ENCODE results near the gene UPK3A. TPM values are rescaled to one million over a fixed set of nuclear protein-coding genes. Genes with fewer than 3 reads are reported as not detected.

Gene UPK3A
- total and polyA plus RNA-seq, 2 of the 13 experiments (the other 11 are each of a cell fraction or from before 2014, with no cell fraction given): 10.5 to 13.8 TPM

GRCh38 chr22:45309422-45310227 lies 24.9 kb downstream of the UPK3A start, which contains the start of gene FAM118A (continued):
- TF ChIP-seq, protein P1, sequence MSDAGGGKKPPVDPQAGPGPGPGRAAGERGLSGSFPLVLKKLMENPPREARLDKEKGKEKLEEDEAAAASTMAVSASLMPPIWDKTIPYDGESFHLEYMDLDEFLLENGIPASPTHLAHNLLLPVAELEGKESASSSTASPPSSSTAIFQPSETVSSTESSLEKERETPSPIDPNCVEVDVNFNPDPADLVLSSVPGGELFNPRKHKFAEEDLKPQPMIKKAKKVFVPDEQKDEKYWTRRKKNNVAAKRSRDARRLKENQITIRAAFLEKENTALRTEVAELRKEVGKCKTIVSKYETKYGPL (CRISPR knock-in tag; IDR thresholded peaks at IDR 0.05): 0 out of 2 replicates have a peak, but pooled peaks have one; percentile 47
- TF ChIP-seq, protein P2, sequence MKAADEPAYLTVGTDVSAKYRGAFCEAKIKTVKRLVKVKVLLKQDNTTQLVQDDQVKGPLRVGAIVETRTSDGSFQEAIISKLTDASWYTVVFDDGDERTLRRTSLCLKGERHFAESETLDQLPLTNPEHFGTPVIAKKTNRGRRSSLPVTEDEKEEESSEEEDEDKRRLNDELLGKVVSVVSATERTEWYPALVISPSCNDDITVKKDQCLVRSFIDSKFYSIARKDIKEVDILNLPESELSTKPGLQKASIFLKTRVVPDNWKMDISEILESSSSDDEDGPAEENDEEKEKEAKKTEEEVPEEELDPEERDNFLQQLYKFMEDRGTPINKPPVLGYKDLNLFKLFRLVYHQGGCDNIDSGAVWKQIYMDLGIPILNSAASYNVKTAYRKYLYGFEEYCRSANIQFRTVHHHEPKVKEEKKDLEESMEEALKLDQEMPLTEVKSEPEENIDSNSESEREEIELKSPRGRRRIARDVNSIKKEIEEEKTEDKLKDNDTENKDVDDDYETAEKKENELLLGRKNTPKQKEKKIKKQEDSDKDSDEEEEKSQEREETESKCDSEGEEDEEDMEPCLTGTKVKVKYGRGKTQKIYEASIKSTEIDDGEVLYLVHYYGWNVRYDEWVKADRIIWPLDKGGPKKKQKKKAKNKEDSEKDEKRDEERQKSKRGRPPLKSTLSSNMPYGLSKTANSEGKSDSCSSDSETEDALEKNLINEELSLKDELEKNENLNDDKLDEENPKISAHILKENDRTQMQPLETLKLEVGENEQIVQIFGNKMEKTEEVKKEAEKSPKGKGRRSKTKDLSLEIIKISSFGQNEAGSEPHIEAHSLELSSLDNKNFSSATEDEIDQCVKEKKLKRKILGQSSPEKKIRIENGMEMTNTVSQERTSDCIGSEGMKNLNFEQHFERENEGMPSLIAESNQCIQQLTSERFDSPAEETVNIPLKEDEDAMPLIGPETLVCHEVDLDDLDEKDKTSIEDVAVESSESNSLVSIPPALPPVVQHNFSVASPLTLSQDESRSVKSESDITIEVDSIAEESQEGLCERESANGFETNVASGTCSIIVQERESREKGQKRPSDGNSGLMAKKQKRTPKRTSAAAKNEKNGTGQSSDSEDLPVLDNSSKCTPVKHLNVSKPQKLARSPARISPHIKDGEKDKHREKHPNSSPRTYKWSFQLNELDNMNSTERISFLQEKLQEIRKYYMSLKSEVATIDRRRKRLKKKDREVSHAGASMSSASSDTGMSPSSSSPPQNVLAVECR (CRISPR knock-in tag; IDR thresholded peaks at IDR 0.05; ENCODE audit: borderline replicate concordance): peak; percentile 87
- 0 out of 2 replicates have a peak, but pooled peaks have one; percentile 48 for TF ChIP-seq ZNF549 (CRISPR knock-in tag; IDR thresholded peaks at IDR 0.05)
- peak; percentile 53; the same call in 1 of the 2 replicates for TF ChIP-seq ZNF446 (CRISPR knock-in tag; IDR thresholded peaks at IDR 0.05)
- TF ChIP-seq ATF7-NPFF (CRISPR knock-in tag; IDR thresholded peaks at IDR 0.05; ENCODE audit: low read depth): peak; percentile 82; the same call in 1 of the 2 replicates
- no peak for TF ChIP-seq ZNF550 (CRISPR knock-in tag; IDR thresholded peaks at IDR 0.05; ENCODE audit: borderline replicate concordance)
- TF ChIP-seq, protein P3, sequence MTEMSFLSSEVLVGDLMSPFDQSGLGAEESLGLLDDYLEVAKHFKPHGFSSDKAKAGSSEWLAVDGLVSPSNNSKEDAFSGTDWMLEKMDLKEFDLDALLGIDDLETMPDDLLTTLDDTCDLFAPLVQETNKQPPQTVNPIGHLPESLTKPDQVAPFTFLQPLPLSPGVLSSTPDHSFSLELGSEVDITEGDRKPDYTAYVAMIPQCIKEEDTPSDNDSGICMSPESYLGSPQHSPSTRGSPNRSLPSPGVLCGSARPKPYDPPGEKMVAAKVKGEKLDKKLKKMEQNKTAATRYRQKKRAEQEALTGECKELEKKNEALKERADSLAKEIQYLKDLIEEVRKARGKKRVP (CRISPR knock-in tag; IDR thresholded peaks at IDR 0.05): peak in 1 of 2 experiments; percentile 64; a peak in 1 of 4 replicates
- TF ChIP-seq, protein P4, sequence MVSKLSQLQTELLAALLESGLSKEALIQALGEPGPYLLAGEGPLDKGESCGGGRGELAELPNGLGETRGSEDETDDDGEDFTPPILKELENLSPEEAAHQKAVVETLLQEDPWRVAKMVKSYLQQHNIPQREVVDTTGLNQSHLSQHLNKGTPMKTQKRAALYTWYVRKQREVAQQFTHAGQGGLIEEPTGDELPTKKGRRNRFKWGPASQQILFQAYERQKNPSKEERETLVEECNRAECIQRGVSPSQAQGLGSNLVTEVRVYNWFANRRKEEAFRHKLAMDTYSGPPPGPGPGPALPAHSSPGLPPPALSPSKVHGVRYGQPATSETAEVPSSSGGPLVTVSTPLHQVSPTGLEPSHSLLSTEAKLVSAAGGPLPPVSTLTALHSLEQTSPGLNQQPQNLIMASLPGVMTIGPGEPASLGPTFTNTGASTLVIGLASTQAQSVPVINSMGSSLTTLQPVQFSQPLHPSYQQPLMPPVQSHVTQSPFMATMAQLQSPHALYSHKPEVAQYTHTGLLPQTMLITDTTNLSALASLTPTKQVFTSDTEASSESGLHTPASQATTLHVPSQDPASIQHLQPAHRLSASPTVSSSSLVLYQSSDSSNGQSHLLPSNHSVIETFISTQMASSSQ (IDR thresholded peaks at IDR 0.05; ENCODE audit: low read depth): no peak
- TF ChIP-seq, protein P4 (CRISPR knock-in tag; IDR thresholded peaks at IDR 0.05; ENCODE audit: borderline replicate concordance): peak; percentile 30; the same call in 1 of the 2 replicates
- peak; percentile 76; the same call in 1 of the 2 replicates for TF ChIP-seq ZNF670 (CRISPR knock-in tag; IDR thresholded peaks at IDR 0.05; ENCODE audit: borderline replicate concordance)
- TF ChIP-seq ZNF276 (CRISPR knock-in tag; IDR thresholded peaks at IDR 0.05; ENCODE audit: low read depth): no peak
- TF ChIP-seq ASH2L (IDR thresholded peaks at IDR 0.05; ENCODE audit: insufficient read length, low read depth, low read length): peak; percentile 12
